Measurements from ENCODE around the gene CSNK1D.
A peak's percentile ranks its signal among the peaks of the same experiment; 100 is the strongest.
"Not testable (repeated sequence)": the region's sequence is repeated elsewhere in the genome, so short reads cannot be mapped to it uniquely, and the experiment has no call there.

The CSNK1D gene

DNA sequence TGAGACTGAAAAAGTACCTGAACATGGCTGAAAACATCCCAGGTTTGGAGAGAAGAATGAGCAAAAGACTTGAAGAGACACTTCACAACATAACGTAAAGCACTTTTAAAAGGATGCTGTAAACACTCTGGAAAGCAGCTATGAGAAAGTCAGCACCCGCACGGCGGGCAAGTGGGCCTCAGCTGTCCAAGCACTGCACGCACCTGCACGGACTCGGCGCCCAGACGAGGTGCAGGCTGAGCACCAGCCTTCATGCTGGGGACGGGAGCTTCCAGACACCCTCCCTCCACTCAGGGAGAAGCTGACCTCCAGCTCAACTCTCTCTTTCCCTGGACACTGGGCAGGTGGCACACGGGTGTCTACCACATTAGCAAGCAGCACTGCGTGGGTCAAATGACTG, 74.0 kb downstream of the CSNK1D start:
- FAIRE-seq (no peak), DNase-seq (ENCODE audit: insufficient read length, low spot score) (no peak)

DNA sequence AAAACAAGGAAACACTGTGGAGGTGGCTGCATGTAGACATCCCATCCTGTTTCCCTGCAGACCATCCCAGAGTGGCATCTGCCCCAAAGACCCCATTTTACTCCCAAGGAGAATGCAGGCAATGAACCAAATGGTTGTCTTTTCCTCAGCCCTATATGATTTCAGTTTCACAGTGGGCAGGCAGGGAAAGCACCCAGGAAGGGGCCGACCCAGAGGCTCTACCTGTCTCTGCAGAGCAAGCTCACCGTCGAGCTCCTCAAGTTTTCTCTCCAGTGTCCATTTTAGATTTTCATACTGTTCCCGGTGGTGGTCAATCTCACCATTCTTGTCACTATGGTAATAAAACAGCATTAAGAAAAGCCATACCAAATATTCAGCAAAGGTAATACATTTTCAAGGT, 75.4 kb downstream of the CSNK1D start:
- peak; percentile 47 for DNase-seq (ENCODE audit: insufficient read length, low spot score)
- FAIRE-seq: no peak

DNA sequence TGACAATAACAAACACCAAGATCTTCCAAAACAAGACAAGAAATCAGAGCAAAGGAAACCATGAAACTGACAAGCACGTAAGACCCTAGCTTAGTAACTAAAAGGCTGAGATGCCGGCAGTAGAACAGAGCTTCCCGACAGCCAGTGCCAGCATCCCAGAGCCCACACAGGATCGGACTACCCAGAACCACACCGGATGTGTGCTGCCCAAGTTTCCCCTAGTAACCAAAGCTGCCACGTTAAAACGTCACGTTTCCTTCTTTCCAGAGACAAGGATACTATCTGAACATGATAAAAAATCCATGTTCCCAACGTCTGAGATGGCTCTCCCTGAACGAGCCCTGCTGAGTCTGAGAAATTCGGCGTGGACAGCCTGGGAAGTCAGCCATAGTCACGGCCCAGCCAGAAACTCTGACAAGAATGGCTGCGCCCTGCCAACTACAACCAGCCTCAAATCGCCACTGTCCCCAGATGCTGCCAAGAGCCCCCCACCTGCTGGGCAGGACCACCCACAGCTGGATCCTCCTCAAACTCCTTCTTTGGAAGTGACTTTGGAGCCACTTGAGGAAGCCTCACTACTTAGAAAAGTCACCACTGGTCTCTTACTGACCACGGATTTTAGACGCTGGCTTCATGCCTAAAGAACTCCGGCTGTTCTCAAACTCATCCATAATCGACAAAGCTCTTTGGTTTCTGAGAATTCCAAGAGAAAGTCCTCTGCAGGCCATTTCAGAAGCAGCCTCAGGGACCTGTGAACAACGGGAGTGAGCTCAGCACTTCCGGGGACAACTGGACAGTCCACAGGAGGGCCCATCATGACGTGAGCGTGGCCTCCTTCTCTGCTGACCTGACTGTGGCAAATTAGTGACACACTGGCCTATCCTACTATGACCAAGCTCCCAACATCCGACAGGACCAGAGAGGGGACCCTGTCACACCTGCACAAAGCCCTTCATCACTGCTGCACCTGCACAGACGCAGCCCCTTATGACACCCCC, 77.5 kb downstream of the CSNK1D start:
- DNase-seq (ENCODE audit: insufficient read length, low spot score): no peak
- no peak for FAIRE-seq

DNA sequence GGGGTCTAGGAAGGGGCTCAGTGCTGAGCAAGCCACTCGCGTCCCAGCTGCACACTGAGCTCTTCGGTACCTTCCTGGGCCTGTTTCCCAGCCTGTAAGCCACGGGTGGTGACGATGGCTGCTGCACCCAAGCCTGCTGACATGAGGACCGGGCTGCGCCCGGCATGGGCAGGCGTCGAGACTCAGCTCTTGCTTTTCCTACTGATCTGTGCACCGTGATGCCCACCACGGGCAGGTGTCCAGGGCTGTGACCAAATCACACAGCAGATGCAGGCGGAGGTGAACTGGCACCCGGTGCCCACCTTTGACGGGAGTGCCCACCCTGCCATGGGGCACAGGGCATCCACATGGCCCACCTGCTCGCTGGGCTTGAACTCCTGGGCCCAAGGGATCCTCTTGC, 78.7 kb downstream of the CSNK1D start:
- FAIRE-seq: no peak
- DNase-seq (ENCODE audit: insufficient read length, low spot score): no peak

DNA sequence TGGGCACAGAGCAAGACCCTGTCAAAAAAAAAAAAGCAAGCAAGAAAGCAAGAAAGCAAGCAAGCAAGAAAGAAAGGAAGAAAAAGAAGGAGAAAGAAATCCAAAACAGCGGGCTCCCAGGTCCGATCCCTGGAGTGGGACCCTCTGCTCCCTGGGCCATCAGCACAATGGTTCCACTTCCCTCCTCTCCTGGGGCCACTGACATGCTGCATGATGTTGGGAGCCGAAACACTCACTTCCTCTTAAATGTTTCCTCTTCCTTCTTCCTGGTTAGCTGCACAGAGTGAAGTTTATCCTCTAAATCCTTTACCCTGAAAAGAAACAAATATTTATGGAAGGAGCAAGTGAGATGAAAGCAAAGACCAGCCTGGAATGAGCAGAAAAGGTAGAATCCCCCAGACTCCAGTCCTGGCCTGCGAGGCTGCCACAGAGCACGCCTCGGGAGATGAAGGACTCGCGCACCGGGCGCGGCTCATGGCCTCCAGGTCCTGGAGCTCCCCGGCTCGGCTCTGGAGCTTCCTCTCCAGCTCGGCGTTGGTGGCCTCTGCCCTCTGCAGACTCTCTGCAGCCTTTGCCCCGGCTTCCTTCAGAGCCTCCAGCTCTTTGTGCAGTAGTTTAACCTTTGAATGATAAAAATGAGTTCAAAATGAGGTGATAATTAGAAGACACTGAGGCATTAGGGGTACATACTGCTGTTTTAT, 79.8 kb downstream of the CSNK1D start:
- no peak for DNase-seq (ENCODE audit: insufficient read length, low spot score)
- peak; percentile 52 for FAIRE-seq

DNA sequence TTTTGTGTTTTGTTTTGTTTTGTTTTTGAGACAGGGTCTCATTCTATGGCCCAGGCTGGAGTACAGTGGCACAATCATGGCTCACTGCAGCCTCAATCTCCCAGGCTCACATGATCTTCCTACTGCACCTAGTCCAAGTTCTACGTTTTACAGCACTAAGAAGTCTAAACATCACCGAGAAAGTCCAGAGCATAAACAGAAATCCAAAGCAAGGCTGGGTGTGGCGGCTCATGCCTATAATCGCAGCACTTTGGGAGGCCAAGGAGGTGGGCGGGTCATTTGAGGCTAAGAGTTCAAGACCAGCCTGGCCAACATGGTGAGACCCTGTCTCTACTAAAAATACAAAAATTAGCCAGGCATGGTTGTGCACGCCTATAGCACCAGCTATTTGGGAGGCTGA, 80.5 kb downstream of the CSNK1D start:
- not testable (repeated sequence) for DNase-seq (ENCODE audit: insufficient read length, low spot score); FAIRE-seq
